ENCODE results near the gene FAM107B.

DNA sequence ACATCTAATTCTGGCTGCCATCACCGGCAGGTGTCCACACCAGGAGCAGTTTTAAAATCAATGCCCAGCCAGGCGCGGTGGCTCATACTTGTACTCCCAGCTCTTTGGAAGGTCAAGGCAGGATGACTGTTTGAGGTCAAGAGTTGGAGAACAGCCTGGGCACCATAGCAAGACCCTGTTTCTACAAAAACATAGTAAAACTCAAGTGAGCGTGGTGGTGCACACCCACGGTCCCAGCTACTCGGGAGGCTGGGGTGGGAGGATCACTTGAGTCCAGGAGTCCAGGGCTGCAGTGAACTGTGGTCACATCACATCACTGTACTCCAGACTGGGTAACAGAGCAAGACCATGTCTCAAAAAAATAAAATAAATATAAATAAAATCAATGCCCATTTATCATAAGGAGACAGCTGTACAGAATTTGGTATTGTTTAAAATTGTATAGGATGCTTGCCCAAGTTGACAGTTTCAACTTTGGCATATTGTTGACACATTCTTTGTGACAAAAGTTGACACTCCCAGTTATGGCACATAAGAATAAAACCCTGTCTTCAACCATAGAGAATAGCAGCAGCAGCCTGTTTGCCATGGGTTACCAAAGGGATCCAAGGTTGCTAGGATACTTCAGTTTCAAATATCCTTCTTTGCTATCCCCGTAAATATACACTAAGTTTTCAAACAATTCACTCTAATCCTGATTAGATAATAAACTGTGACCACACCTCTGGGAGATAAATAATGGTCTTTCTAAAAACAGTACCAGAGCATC is 193.0 kb downstream of the FAM107B start:
- no peak for TF ChIP-seq POLR2A (IDR thresholded peaks at IDR 0.05)
- TF ChIP-seq, protein P1, sequence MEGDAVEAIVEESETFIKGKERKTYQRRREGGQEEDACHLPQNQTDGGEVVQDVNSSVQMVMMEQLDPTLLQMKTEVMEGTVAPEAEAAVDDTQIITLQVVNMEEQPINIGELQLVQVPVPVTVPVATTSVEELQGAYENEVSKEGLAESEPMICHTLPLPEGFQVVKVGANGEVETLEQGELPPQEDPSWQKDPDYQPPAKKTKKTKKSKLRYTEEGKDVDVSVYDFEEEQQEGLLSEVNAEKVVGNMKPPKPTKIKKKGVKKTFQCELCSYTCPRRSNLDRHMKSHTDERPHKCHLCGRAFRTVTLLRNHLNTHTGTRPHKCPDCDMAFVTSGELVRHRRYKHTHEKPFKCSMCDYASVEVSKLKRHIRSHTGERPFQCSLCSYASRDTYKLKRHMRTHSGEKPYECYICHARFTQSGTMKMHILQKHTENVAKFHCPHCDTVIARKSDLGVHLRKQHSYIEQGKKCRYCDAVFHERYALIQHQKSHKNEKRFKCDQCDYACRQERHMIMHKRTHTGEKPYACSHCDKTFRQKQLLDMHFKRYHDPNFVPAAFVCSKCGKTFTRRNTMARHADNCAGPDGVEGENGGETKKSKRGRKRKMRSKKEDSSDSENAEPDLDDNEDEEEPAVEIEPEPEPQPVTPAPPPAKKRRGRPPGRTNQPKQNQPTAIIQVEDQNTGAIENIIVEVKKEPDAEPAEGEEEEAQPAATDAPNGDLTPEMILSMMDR (IDR thresholded peaks at IDR 0.05): no peak
- no peak for TF ChIP-seq EP300 (IDR thresholded peaks at IDR 0.05)
- TF ChIP-seq POLR2AphosphoS5 (IDR thresholded peaks at IDR 0.05): no peak
